OCI-LY7 (cell line): ENCODE results near the gene TAP1. TPM values are rescaled to one million over a fixed set of nuclear protein-coding genes. Genes with fewer than 3 reads are reported as not detected.
A peak's percentile ranks its signal among the peaks of the same experiment; 100 is the strongest.

Experiments
- BruUV-seq: library from RNA; stranded (reverse); fragments of 400-500 nt; replicated peaks from 2 replicates; lab custom pipeline; 2021; lab: Mats Ljungman, UMichigan
- CTCF ChIA-PET: fragments of 300-600 bp; sonication (Branson Sonifier 250); formaldehyde crosslinking; loops from one replicate; lab custom pipeline; 2022; ENCODE audit warnings: antibody characterized with exemption; ENCODE audit not compliant: unreplicated experiment; lab: Charles Lee
- POLR2A ChIA-PET: fragments of 300-600 bp; sonication (Branson Sonifier 250); formaldehyde crosslinking; loops from one replicate; lab custom pipeline; 2022; ENCODE audit warnings: antibody characterized with exemption; lab: Charles Lee
- DNase-seq: peaks from one replicate; pipeline ENCODE4 v3.0.0-alpha.2; 2015; ENCODE audit warnings: low spot score
- H2AFZ ChIP-seq: fragments of 200-600 bp; sonication (generic), shearing (Covaris generic); 2 replicates; pipeline ENCODE4 v1.6.1; 2014; ENCODE audit warnings: mild to moderate bottlenecking, antibody characterized with exemption, low read length, moderate library complexity
- H3K27ac ChIP-seq: fragments of 200-600 bp; sonication (generic); 2 replicates; pipeline ENCODE4 v1.5.1; 2014; ENCODE audit warnings: mixed run types, low read depth, mild to moderate bottlenecking, moderate library complexity, low read length, inconsistent platforms; ENCODE audit not compliant: poor library complexity, severe bottlenecking
- H3K36me3 ChIP-seq: fragments of 200-600 bp; sonication (generic); 2 replicates; pipeline ENCODE4 v1.6.1; 2014; ENCODE audit warnings: mild to moderate bottlenecking, antibody characterized with exemption, low read length, moderate library complexity, mixed read lengths; ENCODE audit not compliant: insufficient read depth
- H3K4me1 ChIP-seq: fragments of 200-600 bp; sonication (generic); 2 replicates; pipeline ENCODE4 v1.5.1; 2014; ENCODE audit warnings: mild to moderate bottlenecking, low read length; ENCODE audit not compliant: insufficient read depth, poor library complexity, severe bottlenecking
- H3K4me2 ChIP-seq: fragments of 200-600 bp; sonication (generic); 2 replicates; pipeline ENCODE4 v1.6.1; 2014; ENCODE audit warnings: mild to moderate bottlenecking, low read length
- H3K4me3 ChIP-seq: fragments of 200-600 bp; sonication (generic); 2 replicates; pipeline ENCODE4 v1.5.1; 2014; ENCODE audit warnings: mild to moderate bottlenecking, low read depth, low read length; ENCODE audit not compliant: poor library complexity, severe bottlenecking
- H3K79me2 ChIP-seq: fragments of 200-600 bp; sonication (generic); 2 replicates; pipeline ENCODE4 v1.6.1; 2016; ENCODE audit warnings: low read depth, mild to moderate bottlenecking, low read length, moderate library complexity, mixed read lengths; ENCODE audit not compliant: insufficient read depth
- H3K9me2 ChIP-seq: fragments of 200-600 bp; sonication (generic); 2 replicates; pipeline ENCODE4 v1.6.1; 2016; ENCODE audit warnings: mild to moderate bottlenecking, low read length, mixed read lengths; ENCODE audit not compliant: insufficient read depth
- H3K9me3 ChIP-seq: fragments of 200-600 bp; sonication (generic); 2 replicates; pipeline ENCODE4 v1.6.1; 2014; ENCODE audit warnings: mild to moderate bottlenecking, mixed run types, low read length, mixed read lengths
- H4K20me1 ChIP-seq: fragments of 200-600 bp; sonication (generic); 2 replicates; pipeline ENCODE4 v1.6.1; 2014; ENCODE audit warnings: mild to moderate bottlenecking, antibody characterized with exemption, low read length, moderate library complexity, mixed read lengths; ENCODE audit not compliant: insufficient read depth
- CTCF ChIP-seq: fragments of 200-600 bp; sonication (generic); conservative IDR thresholded peaks from 2 replicates; pipeline ENCODE4 v1.5.1; 2014; ENCODE audit warnings: mild to moderate bottlenecking, antibody characterized with exemption, low read length, moderate library complexity, mixed read lengths
- EZH2phosphoT487 ChIP-seq: fragments of 200-600 bp; sonication (generic); IDR thresholded peaks from 2 replicates; pipeline ENCODE4 v1.6.1; 2018; ENCODE audit warnings: low read depth, borderline replicate concordance, mild to moderate bottlenecking, mixed run types, antibody characterized with exemption, low read length, moderate library complexity, mixed read lengths
- intact Hi-C: fragments of 100-400 bp; cut with micrococcal nuclease; formaldehyde crosslinking; loops from one replicate; pipeline ENCODE4 v1.10.0; 2022; ENCODE audit not compliant: unreplicated experiment
- total RNA-seq, 2 experiments: library from RNA; depleted of rRNA in 1 of 2; stranded (reverse); fragments of >200 nt in 1 of 2; shearing (Covaris generic) in 1 of 2; gene quantifications; 2 replicates each; pipeline ENCODE4 v1.2.3, GENCODE V29; 2014 to 2022

TAP1 gene
- total RNA-seq, 2 experiments from 2014 or later: 66.3 to 85.9 TPM

GRCh38 chr6:32867022-32867477, 13.5 kb upstream of the TAP1 start:
- no peak for TF ChIP-seq EZH2phosphoT487
- no peak for TF ChIP-seq CTCF

GRCh38 chr6:32865724-32866443, 12.4 kb upstream of the TAP1 start:
- Histone ChIP-seq H3K4me3 (peak overlapping the region; percentile 51), H3K4me1 (peaks cover 59% of the 10 kb centered on the region), H3K27ac (peak overlapping the region; percentile 94), H3K9me2 (no peaks in the 10 kb centered on the region), H3K9me3 (peaks cover 3% of the 10 kb centered on the region; the same call in 1 of the 2 replicates), H2AFZ (peak overlapping the region; percentile 83; the same call in 1 of the 2 replicates), H3K79me2 (no peaks in the 10 kb centered on the region), H4K20me1 (no peaks in the 10 kb centered on the region), H3K4me2 (peak overlapping the region; percentile 71), H3K36me3 (peaks cover 22% of the 10 kb centered on the region)
- CTCF ChIA-PET: no interaction called here
- DNase-seq: no peak
- no TSS peak for BruUV-seq
- POLR2A ChIA-PET: interaction anchor here (1.3 kb wide), 1 partner anchor 11 kb away, joined by 4 read pairs; no protein-coding TSS in a partner anchor
- TF ChIP-seq CTCF (no peak), EZH2phosphoT487 (no peak)
- intact Hi-C loops: loop anchor here (5.0 to 10.0 kb wide), 3 partner anchors 241 to 631 kb away; no protein-coding TSS in a partner anchor

More at GRCh38 chr6:32867022-32867477, 13.5 kb upstream of the TAP1 start:
- peaks cover 3% of the 10 kb centered on the region; the same call in 1 of the 2 replicates for H3K9me3 ChIP-seq
- CTCF ChIA-PET: interaction anchor here (1.5 to 3.2 kb wide), 3 partner anchors 9 to 28 kb away, joined by 6 to 35 read pairs (median 10); partner anchors contain the start of genes PSMB9, TAP1 and TAP2
- H3K9me2 ChIP-seq: no peaks in the 10 kb centered on the region
- H3K36me3 ChIP-seq: peaks cover 18% of the 10 kb centered on the region
- no peaks in the 10 kb centered on the region for H3K79me2 ChIP-seq
- POLR2A ChIA-PET: interaction anchor here (0.6 to 3.1 kb wide), 18 partner anchors 8 to 767 kb away, joined by 3 to 22 read pairs (median 4); partner anchors contain the start of genes HLA-DMA, PSMB8, TAP1 and TAP2
- peaks cover 48% of the 10 kb centered on the region for H3K4me1 ChIP-seq
- peak overlapping the region; percentile 51 for H3K4me3 ChIP-seq
- H3K27ac ChIP-seq: peak overlapping the region; percentile 94
- intact Hi-C loops: loop anchor here (1.0 to 10.0 kb wide), 6 partner anchors 13 to 632 kb away; partner anchors contain the start of genes PSMB8, PSMB9 and TAP2
- H3K4me2 ChIP-seq: peak overlapping the region; percentile 71
- H2AFZ ChIP-seq: peak overlapping the region; percentile 83
- DNase-seq: peak; percentile 86
- BruUV-seq: no TSS peak
- no peaks in the 10 kb centered on the region for H4K20me1 ChIP-seq
